ENCODE measurements around the gene GPR156. TPM values are rescaled to one million over a fixed set of nuclear protein-coding genes. Genes with fewer than 3 reads are reported as not detected.

Gene GPR156
- total and polyA plus RNA-seq, 4 donors: 0.08 to 0.71 (median 0.41) TPM

GRCh38 chr3:120274739-120275167 lies 10.3 kb downstream of the GPR156 start:
- Histone ChIP-seq H3K27me3 (ENCODE audit: control insufficient read depth in 3 of 3, insufficient read depth in 3 of 3, low read length in 2 of 3) (no peaks in the 10 kb centered on the region), H3K4me1 (ENCODE audit: control insufficient read depth in 5 of 5, insufficient read depth in 5 of 5, low read length in 5 of 5) (peaks cover 0 to 4% (median 0%) of the 10 kb centered on the region in 5 donors), H3K9ac (ENCODE audit: insufficient read depth in 1 of 2, low read length in 2 of 2) (no peak overlapping the region), H3K27ac (ENCODE audit: low read depth in 1 of 2, low read length in 1 of 2) (no peak overlapping the region), H3K4me3 (no peak overlapping the region), H3K36me3 (ENCODE audit: control insufficient read depth in 4 of 4, insufficient read depth in 4 of 4, low read length in 4 of 4) (no peaks in the 10 kb centered on the region), H3K9me3 (ENCODE audit: control insufficient read depth in 4 of 4, insufficient read depth in 3 of 4, low read length in 3 of 4) (no peaks in the 10 kb centered on the region)
- 47 to 69% methylated on average over 5 of the region's 5 CpGs for WGBS, 2 donors
- ATAC-seq (ENCODE audit: insufficient read depth, low FRiP score) (no peak), DNase-seq (peak in 2 of 3 donors; percentile 50 to 65)
- TF ChIP-seq CTCF (IDR thresholded peaks at IDR 0.05; ENCODE audit: control extremely low read depth, extremely low read depth): no peak

- Histone ChIP-seq H3K27me3 (ENCODE audit: control insufficient read depth in 3 of 3, insufficient read depth in 3 of 3, low read length in 2 of 3) (no peaks in the 10 kb centered on the region), H3K4me3 (no peak overlapping the region), H3K27ac (ENCODE audit: low read depth in 1 of 2, low read length in 1 of 2) (no peak overlapping the region), H3K4me1 (ENCODE audit: control insufficient read depth in 5 of 5, insufficient read depth in 5 of 5, low read length in 5 of 5) (peaks cover 0 to 4% (median 0%) of the 10 kb centered on the region in 5 donors), H3K36me3 (ENCODE audit: control insufficient read depth in 4 of 4, insufficient read depth in 4 of 4, low read length in 4 of 4) (no peaks in the 10 kb centered on the region), H3K9me3 (ENCODE audit: control insufficient read depth in 4 of 4, insufficient read depth in 3 of 4, low read length in 3 of 4) (no peaks in the 10 kb centered on the region), H3K9ac (ENCODE audit: insufficient read depth in 1 of 2, low read length in 2 of 2) (no peak overlapping the region)
- 62 to 89% methylated on average over 1 of the region's 1 CpG for whole genome bisulfite sequencing, 2 donors
- ATAC-seq (ENCODE audit: insufficient read depth, low FRiP score) (no peak), DNase-seq (no peak)
- no peak for TF ChIP-seq CTCF (IDR thresholded peaks at IDR 0.05; ENCODE audit: control extremely low read depth, extremely low read depth)
Measured at GRCh38 chr3:120272286-120272685, 12.7 kb downstream of the GPR156 start.

GRCh38 chr3:120265989-120266388 lies 19.0 kb downstream of the GPR156 start:
- H3K27ac ChIP-seq (ENCODE audit: low read depth in 1 of 2, low read length in 1 of 2): no peak overlapping the region
- no peak for ATAC-seq (ENCODE audit: insufficient read depth, low FRiP score)
- no peak overlapping the region for H3K4me3 ChIP-seq
- 86 to 89% methylated on average over 5 of the region's 5 CpGs for WGBS, 2 donors
- H3K27me3 ChIP-seq (ENCODE audit: control insufficient read depth in 3 of 3, insufficient read depth in 3 of 3, low read length in 2 of 3): no peaks in the 10 kb centered on the region
- TF ChIP-seq CTCF (IDR thresholded peaks at IDR 0.05; ENCODE audit: control extremely low read depth, extremely low read depth): no peak
- DNase-seq: no peak
- H3K4me1 ChIP-seq (ENCODE audit: control insufficient read depth in 5 of 5, insufficient read depth in 5 of 5, low read length in 5 of 5): no peaks in the 10 kb centered on the region
- no peak overlapping the region for H3K9ac ChIP-seq (ENCODE audit: insufficient read depth in 1 of 2, low read length in 2 of 2)
- peaks cover 0 to 3% (median 0%) of the 10 kb centered on the region in 4 donors for H3K9me3 ChIP-seq (ENCODE audit: control insufficient read depth in 4 of 4, insufficient read depth in 3 of 4, low read length in 3 of 4)
- H3K36me3 ChIP-seq (ENCODE audit: control insufficient read depth in 4 of 4, insufficient read depth in 4 of 4, low read length in 4 of 4): no peaks in the 10 kb centered on the region

- no peaks in the 10 kb centered on the region for H3K36me3 ChIP-seq (ENCODE audit: control insufficient read depth in 4 of 4, insufficient read depth in 4 of 4, low read length in 4 of 4)
Measured at GRCh38 chr3:120264963-120265362, 20.1 kb downstream of the GPR156 start.

More at GRCh38 chr3:120264963-120265362, 20.1 kb downstream of the GPR156 start:
- Histone ChIP-seq H3K9me3 (ENCODE audit: control insufficient read depth in 4 of 4, insufficient read depth in 3 of 4, low read length in 3 of 4) (peaks cover 0 to 3% (median 0%) of the 10 kb centered on the region in 4 donors), H3K27ac (ENCODE audit: low read depth in 1 of 2, low read length in 1 of 2) (no peak overlapping the region), H3K27me3 (ENCODE audit: control insufficient read depth in 3 of 3, insufficient read depth in 3 of 3, low read length in 2 of 3) (no peaks in the 10 kb centered on the region), H3K4me1 (ENCODE audit: control insufficient read depth in 5 of 5, insufficient read depth in 5 of 5, low read length in 5 of 5) (no peaks in the 10 kb centered on the region), H3K9ac (ENCODE audit: insufficient read depth in 1 of 2, low read length in 2 of 2) (no peak overlapping the region), H3K4me3 (no peak overlapping the region)
- DNase-seq (no peak), ATAC-seq (ENCODE audit: insufficient read depth, low FRiP score) (no peak)
- 95 to 100% methylated on average over 1 of the region's 1 CpG for WGBS, 2 donors
- no peak for TF ChIP-seq CTCF (IDR thresholded peaks at IDR 0.05; ENCODE audit: control extremely low read depth, extremely low read depth)
